DMS79 (cell line): Measurements from ENCODE around the gene TBC1D14.
A peak's percentile ranks its signal among the peaks of the same experiment; 100 is the strongest.
"Not testable (repeated sequence)": the region's sequence is repeated elsewhere in the genome, so short reads cannot be mapped to it uniquely, and the experiment has no call there.

Experiments used
- DNase-seq: peaks from one replicate; lab custom pipeline; 2025; lab: John Stamatoyannopoulos, UW

Gene TBC1D14

DNA sequence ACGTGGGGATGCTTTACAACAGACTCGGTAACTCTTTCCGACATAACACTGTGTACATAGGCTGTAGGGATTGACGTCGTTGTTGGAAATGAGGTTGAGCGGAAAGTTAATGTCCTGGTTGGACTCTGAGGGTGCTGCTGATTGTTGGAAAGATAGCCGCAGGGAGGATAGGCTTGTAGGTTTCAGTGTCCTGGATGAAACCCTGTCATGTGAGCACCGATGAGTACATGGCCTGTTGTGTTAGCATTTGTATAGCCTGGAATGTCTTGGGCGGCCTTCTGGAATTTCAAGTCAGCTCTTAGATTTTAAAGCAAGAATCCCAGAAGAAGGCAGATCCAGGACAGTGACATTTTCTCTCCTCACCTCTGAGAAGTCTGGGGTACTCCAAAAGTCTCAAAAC is 63.3 kb downstream of the TBC1D14 start:
- no peak for DNase-seq

DNA sequence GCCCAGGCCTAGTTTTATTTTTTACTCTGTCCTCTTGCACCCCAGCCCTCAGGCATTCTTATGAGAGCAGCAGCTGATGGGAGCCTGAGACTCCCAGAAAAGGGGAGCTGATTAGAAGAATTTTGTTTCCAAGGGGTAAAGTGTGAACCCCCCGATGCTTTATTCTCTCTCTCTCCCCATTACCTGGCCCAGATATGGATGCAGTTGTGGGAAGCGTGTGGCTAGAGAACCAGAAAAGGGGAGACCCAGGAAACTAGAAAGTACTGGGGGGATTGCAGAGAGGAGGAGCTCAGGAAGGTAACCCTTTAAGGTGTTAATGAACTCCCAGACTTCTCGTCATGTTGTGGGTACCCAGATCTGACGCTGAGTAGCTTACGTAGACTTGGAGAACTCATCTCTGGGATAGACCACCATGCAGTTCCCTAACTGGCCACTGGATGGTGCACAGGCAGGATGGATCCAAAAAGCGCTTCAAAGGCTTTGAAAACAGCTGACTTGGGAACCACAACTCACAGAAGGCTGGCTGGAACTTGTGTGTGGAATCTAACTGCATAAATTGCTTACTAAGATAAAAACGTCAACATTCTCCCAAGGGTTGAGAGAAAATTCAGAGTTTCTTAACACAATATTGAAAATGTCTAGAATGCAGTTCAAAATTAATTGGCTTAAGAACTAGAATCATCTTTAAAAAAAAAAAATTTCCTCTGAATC is 64.7 kb downstream of the TBC1D14 start:
- DNase-seq = peak; percentile 7

DNA sequence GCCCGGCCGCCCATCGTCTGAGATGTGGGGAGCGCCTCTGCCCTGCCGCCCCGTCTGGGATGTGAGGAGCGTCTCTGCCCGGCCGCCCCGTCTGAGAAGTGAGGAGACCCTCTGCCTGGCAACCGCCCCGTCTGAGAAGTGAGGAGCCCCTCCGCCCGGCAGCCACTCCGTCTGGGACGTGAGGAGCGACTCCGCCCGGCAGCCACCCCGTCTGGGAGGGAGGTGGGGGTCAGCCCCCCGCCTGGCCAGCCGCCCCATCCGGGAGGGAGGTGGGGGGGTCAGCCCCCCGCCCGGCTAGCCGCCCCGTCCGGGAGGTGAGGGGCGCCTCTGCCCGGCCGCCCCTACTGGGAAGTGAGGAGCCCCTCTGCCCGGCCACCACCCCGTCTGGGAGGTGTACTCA is 68.2 kb downstream of the TBC1D14 start:
- DNase-seq = not testable (repeated sequence)

DNA sequence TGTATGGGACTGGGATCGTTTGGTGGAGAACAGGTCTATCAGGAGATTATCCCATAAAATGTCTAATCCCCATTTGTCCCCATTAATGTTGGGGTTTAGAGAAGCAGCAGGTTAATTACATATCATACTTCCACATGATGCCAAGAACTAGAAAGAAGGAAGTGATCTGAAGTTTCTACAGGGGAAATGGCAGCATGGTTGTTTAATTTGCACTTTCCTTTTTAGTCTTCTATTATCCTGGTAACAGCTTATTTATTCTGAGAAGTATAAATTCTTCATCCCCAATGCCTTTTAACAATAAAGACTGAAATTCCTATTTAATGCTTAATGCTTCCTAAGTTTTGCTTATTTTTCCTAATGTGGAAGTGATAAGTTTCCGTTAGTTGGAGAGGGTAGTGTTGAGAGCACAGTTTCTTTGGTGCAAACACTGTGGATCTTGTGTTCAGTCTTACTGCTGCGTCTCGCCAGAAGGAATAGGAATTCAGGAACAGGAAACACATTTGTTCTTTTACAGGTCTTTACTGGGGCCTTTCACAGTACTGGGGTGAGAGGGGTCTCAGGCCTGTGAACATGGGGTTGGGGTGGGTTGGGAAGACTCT is 74.0 kb downstream of the TBC1D14 start:
- DNase-seq = no peak

GRCh38 chr4:6984612-6985425 is 75.2 kb downstream of the TBC1D14 start:
- no peak for DNase-seq

DNA sequence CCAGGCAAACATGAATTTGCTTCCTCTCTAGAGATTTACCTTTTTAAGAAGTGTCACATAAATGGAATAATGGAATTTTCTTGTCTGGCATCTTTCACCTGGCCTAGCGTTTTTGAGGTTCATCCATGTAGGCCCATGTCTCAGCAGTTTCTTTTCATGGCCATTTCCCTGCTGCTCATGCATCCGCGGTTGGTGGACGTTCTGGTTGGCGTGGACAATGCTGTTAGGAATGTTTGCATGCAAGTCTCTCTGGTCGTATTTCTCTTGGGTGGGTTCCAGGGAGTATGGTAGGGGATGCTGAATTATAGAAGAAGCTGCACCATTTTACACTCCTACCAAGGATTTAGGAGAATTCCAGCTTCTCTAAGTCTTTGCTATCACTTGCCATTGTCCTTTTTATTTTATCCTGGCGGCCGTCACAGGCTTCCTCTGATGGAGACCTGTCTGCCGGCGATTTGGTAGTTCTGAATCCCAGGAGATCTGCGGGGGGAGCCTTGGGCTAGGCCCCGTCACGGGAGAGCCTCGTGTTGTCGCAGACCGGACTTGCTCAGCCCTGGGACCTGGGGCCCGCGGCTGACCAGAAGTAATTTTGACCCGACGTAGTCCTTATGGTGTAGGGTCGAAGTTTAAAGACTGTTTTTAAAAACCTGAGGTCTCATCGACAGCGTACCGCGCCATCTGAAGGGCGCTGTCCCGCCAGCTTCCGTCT is 76.6 kb downstream of the TBC1D14 start:
- DNase-seq = no peak

DNA sequence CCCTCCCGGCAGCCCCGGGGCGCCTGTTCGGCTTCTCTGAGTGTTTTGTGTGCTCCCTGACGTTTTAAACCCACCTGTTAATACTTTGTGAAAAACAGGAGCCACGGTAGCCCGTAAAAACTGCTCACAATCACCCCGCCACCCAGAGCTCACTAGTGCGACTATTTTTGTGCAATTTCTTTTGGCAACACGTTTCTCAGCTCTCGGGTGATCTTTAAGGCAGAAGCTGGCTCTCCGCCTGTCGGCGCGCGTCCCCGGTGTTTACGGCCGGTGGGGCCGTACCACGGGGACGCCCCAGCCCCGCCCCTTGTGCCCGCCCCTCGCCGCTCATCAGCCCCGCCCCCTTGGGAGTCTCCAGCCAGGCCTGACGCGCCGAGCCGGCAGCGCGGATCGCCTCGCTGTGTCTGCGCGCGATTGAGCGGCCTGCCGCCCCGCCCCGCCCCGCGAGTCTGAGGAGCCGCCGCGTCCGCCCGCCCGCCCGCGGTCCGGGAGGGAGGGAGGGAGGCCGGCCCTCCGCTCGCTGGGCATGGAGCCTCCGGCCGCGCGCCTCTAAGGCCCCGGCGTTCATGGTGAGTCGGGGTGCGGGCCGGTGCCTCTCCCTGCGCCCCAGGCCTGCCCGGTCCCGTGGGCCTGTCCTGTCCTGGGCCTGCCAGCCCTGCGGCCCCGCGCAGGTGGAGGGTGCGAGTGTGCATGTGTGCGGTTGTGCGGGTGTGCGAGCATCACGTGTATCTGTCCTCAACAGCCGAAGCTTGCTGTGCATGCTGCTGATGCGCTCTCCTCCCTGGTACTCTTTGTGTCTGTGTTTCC is 77.4 kb downstream of the TBC1D14 start:
- peak; percentile 37 for DNase-seq

- DNase-seq = no peak
Measured at GRCh38 chr4:6987588-6987961, 77.9 kb downstream of the TBC1D14 start.

- DNase-seq = no peak
Measured at GRCh38 chr4:6988016-6988715, 78.5 kb downstream of the TBC1D14 start.

GRCh38 chr4:6989331-6989923 is 79.8 kb downstream of the TBC1D14 start:
- no peak for DNase-seq

DNA sequence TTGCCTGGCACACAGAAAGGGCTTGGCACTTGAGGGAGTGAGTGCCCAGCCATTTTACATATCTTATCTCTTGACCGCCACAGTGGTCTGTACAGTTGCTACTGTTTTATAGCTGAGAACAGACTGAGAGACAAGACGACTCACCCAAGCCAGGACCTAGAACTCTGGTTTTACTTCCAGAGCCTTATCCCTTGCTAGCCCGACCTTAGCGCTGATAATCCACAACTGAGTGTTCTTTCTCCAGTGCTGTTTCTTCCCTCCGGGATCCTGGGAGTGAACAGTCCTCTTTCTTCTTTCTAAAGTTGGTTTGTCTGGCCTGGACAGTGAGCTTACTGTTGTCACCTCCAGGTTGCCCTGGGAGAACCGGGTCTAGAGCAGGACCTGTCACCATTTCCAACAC is 81.0 kb downstream of the TBC1D14 start:
- DNase-seq = no peak

DNA sequence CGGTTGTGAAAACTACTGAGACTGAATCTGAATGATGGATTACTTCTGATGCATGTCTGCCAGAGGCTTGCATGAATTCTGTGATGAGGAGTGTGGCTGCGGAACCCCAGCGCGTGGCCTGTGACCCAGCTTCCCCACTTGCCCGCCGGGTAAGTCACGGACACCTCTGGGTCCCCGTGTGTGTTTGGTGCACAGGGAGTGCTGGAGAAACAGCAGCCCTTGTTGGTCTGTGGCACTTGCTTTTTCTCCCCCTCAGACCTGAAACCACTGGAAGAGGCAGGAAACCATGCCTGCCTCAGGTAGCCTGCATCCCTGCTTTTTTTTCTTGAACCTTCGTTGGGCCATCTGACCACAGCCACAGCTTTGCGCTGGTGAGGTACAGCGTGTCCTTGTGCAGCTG is 81.6 kb downstream of the TBC1D14 start:
- no peak for DNase-seq

DNA sequence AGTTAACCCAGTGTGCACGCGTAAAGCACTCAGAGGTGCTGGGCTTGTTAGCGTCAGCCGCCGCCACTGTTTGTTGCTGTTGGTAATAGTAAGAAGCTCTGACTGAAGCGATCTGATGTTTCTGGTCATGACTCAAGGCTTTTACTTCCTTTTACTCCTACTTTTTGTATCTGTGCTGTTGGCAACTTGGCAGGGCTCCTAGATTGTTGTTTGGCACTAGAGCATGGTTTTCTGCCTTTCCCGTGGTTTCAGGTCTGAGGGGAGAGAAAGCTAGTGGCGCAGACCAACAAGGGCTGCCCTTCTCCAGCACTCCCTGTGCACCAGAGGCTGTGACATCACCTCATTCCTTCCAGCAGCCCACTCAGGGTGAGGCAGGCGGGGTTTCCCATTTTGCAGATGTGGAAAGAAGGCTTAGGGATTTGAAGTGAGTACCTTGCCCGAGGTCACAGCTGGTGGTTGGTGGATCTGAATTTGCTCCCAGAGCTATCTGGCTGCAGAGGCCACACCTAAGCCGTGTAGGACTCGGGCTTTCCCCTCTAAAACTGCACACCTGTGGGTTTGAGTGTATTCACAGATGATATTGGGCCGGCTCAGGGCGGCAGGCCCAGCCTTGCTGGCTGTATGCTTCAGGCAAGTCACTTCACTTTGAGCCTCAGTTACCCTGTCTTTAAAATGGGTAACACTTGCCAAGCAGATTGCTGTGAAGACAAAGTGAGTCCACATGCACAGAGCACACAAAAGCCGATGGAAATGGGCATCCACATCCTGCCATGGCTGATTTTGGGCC is 82.3 kb downstream of the TBC1D14 start:
- no peak for DNase-seq

DNA sequence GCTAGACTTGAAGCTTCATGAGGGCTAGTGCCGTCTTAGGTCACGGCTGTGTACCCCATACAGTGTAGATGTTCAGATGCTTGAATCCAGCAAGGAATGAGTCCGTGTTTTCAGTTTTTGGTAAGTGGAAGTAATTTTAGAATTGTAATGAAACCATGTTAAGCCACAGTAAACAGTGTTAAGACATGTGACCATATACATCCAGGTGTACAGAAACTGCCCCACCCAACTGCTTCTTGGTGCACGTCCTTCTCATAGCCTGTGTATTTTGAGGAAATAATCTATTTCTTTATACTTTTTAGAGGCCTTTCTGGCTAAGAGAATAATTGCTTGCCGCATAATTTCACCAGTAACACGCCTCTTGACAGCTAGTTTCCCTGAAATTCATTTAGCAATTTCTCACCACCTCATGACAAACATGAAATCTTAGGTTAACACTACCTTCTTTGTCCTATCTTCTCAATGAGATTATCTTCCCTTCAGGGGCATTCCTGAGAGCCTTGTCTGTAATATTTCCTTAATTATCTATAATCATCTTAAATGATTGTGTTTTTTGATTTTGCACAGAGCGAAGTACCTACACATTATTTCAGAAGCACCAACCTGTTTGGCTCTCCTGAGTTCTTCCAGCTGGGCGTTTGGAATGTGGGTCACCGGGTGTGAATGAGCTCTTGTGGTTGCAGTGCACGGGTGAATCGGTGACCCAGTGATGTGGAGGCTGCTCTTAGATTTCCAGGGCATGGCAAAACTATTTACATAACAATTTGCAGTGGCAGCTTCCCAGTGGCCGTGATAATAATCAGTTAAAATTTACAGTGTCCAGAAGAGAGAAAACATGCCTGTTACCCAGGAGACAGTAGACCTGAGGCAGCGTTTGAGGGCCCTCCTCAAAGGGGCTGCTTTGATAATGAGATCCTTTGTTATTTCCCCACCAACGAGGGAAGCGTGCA is 83.4 kb downstream of the TBC1D14 start:
- peak; percentile 93 for DNase-seq

DNA sequence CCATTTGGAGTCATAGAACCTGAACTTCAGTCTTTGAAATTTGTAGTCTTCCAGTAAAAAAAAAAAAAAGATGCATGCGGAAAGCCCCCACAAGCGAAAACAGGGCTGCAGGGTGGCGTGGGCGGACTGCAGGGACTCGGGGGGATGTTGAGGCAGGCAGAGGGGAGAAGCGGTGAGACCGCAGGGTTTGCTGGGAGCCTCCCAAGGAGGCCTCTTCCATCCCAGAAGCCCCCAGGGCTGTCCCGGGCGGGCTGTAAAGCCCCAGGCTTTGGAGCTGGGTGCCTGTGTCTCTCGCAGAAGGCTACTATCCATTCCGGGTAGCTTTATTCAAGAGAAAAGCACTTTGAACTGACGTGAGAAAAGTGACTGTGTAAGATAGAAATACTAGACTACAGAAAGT is 86.9 kb downstream of the TBC1D14 start:
- DNase-seq = no peak

GRCh38 chr4:6999172-7000086 is 89.8 kb downstream of the TBC1D14 start:
- DNase-seq = no peak

DNA sequence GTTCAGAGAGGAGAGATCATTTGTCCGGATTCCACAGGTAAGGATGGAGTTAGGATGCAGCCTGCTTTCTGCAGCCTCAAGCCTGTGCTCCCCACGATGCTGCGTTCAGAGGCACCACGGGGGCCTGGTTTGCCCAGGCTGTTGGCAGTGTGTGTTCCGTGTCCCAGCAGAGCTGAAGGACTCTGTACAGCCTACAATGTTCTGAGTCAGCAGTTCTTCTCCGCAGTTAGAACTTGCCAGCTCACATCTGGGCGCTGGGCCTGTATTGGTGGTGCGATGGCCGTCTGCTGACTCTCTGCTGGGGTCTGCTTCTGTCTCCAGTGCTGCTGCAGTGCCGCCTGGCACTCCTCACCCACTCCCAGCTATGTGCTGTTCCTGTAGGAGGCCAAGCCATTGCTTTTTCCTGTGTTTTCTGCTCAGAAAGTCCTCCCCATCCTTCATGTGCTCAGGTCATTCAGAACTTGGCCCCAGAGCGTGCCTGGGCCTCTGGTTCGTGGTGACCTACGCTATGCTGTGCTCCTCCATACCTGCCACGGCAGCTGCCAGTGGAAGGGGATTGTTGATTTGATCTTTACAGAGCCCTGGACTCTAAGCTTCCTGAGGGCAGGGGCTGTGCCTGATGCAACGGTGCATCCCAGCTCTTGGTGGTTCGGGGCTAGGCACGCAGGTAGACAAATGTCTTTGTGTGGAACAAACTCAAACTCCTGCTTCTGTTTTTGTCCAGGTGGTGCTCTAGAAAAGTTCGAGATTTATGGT is 91.0 kb downstream of the TBC1D14 start:
- DNase-seq = no peak
